Endometrium (tissue), 2 donors: Measurements from ENCODE around the gene FAM120B.

ENCODE experiments used
- FAIRE-seq: peaks from 2 replicates; lab custom pipeline; 2012; peaks lifted over from hg19 to GRCh38; lab: Jason Lieb, UNC
- donor health status: control.
- donor health status: control.

FAM120B gene

DNA sequence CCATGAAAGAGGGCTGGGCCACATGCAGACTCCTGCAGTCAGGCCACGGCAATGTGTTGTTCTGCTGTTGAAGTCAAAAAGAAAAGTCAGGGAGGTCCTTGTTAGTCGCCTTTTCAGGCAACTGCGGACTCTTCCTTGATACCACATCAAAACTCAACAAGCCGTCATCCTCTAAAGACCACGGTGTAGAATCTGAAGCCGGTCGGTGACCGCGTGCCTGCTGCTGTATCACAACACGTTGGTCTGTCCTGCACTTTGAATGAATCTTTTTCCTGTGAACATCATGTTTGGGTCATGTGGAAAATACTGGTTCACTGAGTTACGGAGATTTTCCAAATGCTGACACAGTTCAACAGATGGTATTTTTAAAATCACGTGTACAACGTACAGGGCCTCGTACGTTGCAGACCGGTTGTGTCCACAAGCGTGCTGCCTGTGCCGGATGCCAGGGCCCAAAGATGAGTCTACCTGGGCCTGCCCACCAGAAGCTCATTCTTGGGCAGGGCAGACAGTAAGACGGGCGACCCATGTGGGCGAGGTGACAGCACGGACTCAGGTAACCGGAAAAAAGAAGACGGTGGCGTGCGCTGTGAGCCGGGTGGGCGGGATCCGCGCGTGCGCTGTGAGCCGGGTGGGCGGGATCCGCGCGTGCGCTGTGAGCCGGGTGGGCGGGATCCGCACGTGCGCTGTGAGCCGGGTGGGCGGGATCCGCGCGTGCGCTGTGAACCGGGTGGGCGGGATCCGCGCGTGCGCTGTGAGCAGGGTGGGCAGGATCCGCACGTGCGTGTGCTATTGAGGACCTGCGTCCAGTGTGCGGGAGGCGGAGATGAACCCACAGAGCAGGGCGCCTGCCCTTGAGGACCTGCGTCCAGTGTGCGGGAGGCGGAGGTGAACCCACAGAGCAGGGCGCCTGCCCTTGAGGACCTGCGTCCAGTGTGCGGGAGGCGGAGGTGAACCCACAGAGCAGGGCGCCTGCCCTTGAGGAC, 114.5 kb downstream of the FAM120B start:
- FAIRE-seq = no peak

DNA sequence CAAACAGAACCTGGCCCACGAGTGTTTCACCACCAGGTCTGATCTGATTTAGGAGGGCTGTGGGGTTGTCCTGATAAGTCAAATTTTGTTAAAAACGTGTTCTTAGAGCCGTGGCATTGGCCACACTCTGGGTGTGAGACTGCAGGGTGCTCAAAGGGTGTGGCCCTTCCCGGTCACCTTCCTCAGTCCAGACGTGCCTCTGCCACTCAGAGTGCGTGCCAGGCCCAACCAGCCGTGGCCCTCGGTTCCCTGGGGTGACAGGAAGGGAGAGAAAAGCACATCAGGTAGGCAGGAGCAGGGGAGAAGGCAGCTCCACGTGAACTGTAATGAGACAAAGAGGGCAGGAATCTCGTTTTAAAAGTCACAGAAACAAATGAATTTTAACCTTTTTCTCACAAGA, 115.4 kb downstream of the FAM120B start:
- FAIRE-seq = no peak

DNA sequence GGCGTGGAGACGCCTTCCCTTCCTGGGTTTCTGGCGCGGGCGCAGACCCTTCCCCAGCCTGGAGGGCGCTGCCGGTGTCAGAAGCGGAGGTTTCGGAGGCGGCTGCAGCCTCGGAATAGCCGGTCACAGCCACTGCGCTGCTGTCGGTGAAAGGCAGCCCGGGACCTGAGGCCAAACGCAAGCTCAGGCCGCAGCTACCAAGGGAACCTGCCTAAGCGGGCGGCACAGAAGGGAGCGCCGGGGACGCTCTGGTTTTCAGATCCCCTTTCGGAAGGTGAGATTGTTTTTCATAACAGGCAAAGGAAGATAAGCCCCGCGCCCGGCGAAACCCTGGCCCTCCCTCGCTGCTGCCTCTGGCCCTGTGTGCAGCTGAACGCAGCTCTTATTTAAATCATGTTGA, 116.5 kb downstream of the FAM120B start:
- no peak for FAIRE-seq

DNA sequence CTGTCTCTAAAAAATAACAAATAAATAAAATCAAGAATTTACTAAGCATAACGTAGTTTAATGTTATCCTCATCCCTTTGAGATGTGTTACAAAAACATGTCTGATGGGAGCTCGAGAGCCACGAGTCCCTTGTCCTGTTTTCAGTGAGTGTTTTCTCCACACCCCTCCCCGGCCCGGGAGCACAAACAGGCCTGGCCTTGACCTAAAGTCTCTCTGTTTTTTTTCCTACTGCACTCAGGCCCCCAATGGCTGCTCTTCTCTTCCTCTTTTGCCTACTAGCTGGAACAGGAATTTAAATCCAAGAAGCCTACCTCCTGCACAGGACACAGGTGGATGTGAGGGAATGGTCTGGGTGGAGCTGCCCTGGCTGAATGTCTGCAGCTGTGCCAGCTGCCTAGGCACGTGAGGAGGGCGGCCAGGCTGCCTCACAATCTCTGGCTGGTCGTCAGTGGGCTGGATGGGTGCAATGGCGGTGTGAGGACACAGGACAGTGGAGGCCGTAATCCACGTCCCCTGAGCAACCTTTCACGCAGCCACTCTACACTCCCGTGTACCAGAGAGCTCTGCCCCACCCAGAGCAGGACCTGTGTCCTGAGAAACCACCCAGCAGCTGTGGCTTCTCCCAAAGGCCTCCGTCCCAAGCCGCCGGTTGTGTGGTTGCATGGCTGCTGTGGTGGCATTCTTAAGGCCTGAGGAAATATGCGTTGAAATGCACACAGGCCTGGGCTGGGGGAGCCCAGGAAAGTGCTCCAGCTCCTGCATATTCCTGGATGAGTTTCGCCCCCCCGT, 117.5 kb downstream of the FAM120B start:
- FAIRE-seq = no peak

DNA sequence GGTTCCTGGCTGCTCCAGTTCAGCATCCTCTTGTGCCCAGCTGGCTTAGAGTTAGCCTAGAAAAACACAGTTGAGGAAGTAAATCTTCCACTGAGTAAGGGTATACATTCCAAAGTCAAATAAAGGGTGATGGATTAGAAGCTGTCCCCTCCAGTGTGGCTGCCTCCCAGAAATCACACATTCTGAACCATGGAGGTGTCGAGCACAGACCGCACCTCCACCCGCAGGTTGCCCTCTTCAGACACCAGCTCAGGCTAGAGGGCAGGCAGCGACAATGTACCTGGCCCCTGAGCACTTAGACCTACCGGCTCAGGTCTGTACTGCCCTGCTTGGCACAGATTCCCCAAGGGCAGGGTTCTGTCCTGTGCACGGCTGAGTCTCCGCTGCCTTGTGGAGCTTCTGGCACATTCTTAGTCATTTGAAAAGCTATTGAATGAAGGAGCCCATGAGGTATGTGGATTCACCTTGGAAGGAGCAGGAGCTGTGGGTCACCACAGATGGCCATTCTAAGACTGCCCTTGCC, 118.1 kb downstream of the FAM120B start:
- no peak for FAIRE-seq

DNA sequence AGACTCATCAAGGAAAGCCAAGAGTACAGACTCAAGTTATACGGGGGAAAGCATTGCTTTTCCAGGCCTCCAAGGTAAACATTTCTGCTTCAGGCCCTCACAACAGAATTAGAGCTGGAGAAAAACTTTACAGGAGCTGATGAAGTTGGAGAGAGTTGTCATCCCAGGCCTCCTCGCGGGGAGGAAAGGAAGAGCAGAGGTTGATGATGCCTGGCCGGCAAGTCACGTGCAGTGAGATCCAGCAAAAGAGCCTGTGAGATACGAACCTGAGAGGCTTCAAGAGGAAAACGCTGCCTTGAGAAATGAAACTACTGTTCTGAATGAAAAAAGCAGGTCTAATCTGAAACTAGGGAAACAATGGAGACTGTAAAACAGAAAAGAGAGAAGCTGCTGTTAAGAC, 122.9 kb downstream of the FAM120B start:
- no peak for FAIRE-seq

DNA sequence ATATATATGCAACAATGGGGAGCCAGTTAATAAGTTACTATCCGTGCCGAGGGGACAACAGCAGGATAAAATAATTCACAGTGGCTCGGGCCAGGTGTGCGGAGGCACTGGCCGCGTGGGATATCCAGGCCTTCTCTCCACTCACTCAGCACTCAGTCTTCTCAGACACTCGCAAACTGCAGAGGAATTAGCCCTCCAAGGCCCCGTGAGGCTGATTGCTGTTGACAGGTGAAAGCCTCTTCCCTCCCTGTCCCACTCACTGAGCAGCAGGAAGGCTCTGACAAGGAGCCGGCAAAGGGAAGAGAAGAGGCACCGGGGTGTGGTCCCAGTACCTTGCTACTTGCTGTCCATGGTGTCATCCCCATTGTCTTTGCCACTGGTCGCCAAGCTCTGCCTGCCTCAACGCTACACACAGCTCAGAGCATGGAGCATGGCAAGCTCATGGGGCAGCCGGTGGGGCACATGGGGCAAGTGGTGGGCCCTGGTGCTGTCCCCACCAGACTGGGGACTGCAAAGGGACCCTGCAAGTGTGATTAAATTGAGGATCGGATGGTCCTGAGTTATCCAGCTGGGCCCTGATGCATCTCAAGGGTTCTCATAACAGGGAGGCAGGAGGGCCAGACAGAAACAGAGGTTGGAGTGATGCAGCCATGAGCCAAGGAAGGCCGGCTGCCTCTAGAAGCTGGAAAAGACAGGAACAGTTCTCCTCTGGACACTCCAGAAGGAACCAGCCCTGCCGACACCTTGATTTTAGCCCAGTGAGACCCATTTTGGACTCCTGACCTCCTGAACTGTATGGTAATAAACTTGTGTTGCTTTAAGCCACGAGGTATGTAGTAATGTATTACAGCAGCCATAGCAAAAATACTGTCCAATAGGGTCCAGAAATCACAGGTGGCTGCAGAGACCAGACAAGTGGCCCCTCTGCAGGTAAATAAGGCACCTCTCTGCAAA, 126.9 kb downstream of the FAM120B start:
- no peak for FAIRE-seq

DNA sequence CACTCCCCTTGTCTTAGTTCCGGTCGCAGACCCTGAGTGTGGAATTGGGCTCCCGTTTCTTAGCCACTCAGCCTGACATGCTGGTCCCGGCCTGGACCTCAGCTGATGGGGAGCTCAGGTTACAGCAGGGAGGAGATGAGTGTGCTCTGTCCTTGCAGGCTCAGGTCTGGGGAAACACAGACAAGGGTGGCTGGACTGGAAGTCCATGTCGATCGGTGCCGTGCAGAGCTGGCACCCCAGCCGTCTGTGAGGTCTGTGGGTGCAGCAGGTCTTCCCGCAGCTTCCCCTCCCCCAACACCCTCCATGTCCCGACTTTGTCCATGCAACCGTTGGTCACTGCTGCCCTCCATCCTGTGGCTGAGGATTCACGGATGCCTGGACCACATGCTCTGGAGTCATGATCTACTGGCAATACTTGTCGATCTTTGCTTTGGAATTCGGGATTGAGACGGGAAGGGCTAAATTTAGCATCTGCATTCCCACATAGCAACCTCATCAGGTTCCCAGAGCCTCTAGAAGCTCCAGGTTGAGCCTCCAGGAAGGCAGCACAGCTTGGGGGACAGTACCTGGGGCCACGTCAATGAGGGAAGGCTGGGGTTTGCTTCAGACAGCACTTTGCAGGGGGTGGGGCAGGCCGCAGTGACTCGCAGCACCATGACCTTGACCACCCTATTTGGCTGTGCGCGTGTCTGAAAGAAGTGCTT, 127.7 kb downstream of the FAM120B start:
- no peak for FAIRE-seq

DNA sequence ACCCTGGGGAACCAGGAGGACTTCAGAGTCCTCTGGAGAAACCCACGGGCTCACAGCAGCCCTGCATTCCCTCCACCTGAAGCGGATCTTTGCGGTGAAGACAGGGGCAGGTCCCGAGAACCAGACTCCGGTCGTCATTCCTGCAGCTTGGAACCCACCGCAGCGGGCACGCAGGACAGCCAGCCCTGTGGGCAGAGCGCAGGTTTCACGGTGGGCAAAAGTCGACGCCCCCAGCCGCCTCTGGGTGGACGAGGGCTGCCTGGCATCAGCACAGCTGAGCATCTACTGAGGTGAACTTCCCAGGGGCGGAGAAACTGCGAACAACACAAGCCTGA, 128.2 kb downstream of the FAM120B start:
- FAIRE-seq = no peak

DNA sequence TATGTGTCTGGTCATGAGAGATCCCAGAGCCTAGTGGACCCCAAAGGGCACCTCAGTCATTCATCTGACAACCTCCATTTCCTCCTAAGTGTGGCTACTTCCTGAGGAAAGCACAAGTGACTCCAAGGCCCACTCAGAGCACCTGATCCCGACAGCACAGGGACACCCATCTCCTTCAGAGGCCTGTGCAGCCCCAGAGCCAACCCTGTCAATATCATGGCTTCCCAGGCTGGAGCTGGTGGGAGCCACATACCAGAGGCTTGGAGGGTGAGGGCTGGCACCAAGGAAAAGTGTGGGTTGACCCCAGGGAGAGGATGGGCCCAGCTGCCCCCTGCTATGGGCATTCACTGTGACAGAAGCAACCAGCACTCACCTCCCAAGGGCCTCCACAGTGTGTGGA, 129.2 kb downstream of the FAM120B start:
- no peak for FAIRE-seq

DNA sequence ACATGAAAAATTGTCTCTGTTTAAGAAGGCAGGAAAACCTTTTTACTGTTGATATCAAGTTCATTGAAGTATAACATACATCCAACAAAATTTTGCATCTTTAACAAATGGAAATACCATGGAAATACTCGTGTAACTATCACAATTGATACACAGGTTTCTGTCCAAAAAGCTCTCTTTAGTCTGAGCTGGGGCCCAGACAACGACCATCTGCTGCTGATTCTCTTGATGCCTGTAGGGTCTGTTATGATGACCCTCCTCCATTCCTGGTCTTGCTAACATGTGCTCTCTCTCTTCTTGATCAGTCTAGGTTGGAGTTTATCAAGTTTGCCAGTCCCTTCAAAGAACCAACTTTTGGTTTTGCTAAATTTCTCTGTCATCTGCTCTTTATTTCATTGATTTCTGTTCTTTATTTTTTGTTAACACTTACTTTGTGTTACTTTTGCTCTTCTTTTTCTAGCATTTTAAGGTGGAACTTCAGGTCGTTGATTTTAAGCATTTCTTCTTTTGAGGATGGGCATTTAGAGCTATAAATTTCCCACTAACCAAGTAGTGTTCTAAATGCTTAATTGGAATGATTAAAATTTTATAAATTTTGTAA, 129.8 kb downstream of the FAM120B start:
- FAIRE-seq = no peak

DNA sequence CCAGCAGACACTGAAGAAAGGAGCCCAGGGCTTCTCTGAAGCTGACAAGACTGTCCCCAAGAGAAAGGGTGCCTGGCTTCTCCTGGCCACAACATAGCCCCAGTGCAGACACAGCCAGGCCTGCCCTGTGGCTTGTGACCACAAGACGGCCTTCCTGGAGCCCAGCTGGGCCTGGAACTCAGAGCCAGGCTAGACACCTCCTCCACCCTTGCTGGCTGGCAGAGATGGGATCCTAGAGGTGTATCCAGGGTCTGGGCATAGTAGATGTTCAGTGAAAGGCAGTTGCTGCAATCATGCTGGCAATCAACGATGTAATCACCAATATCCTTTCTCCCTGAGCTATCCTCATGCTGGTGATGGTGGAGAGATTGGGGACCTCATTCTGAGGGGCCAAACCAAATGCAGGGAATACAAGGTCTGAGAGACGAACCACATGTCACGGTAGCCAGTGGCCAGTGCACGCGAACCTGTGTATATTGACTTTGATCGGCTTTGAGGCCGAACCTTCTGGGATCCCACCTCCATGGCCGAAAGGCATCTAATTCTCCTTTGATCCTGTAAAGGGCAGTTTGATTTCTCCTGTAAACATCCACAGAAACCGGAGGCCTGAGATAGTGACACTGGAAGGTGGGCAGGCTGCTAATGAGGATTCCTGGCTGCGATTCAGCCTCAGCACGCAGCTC, 131.3 kb downstream of the FAM120B start:
- FAIRE-seq = no peak

DNA sequence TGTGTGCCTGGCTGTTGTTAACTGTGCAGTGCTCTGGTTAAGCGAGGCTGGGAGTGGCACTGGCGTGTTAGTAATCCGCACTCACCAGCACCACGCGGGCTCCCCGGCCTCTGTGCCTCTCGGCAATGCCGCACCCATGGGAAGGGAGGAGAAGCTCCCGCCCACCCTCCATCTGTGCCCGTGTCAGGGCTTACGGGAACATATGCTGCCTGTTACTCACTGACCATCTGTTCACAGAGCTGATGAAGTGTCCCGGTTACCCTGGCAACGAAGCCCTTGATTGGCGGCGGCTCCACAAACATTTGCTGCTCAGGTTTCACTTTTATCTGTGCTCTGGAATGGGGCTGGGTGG, 131.8 kb downstream of the FAM120B start:
- FAIRE-seq = no peak

DNA sequence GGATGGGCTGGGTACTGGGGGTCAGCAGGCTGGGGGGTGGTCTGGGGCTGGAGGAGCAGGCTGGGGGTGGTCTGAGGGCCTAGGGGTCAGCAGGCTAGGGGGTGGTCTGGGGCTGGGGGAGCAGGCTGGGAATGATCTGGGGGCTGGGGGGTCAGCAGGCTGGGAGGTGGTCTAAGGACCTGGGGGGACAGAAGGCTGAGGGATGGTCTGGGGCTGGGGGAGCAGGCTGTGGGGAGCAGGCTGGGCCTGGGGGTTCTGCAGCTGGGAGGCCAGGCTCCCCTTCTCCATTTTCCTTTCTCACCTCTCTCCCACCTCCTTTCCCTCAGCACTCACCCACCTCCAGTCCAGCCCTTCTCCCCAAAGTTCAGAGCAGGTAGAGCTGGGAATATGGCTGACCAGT, 132.3 kb downstream of the FAM120B start:
- no peak for FAIRE-seq

DNA sequence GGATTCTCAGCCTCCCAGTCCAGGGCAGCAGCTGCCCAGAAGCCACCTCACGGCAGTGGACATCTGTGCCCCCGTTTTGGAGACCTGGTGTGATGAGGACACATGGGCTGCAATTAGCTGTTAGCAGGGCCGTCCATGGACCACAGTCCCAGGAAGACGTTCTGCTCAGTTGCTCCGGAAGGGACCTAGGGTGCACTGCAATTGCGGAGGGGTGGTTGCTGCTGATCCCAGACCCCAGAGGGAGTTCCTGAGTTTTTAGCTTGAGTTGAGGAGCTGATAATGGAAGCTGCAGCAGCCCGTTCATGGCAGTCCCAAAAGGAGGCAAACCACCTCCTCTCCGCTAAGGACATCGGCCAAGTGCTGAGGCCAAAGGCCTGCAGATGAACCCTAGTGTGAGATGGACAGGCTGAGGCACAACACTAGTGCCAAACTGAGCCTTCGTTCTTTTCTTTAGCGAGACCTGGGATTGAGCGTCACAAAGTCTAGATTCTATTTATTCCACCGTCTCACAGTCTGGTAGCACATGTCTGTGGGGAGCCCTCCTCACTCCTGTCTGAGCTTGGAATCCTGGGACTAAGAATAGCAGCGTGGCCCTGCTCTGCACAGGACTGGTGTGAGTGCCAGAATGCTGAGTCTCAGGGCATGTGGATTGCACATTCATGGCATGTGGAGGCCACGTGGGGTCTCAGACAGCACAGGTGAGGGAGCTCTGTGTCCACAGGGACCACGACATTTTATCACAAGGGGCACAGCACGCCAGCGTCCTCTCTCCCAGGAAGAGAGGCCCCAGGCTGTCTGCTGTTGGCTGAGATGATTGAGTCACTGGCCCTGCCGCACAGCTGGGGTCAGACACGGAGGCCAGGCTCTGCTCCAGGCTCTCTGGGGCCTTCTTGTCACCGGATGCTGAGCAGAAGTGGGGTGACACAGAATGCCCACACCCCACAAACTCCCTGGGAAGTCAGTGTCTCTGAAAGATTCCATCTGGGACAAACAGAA, 133.1 kb downstream of the FAM120B start:
- FAIRE-seq = no peak

DNA sequence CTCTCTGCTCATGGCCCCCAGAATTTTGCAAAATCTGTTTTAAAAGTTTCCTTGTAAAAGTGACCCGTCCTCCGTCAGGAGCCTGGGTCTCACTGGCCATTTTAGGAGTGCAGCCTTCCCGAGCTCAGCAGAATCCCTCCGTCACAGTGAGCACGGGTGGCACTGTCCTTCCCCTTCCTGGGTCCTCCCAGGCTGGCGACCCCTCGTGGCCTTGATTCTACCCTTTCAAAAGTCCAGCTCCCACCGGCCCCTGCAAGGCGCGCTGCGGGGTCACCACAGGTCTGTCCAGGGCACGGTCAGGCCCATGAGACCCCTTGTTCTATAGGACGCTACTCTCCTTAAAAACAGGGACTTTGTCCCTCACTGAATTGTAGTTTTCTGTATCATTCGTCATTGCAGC, 133.9 kb downstream of the FAM120B start:
- FAIRE-seq = no peak

DNA sequence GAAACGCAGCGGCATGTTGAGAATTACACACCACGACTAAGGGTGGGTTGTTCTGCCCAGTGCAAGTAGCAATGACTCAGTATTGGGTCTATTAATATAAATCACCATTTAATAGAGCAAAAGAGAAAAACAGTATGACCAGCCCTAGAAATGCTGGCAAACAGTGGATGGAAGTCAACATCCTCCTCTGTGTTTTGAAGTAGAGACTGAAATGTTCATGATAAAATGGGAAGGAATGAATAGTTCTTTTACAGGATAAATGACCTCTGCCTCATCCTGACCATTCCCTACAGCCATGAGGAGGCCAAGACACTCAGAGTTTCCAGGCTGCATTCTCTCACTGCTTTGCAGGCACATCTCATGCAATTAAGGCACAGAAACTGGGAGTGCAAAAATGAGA, 134.8 kb downstream of the FAM120B start:
- FAIRE-seq = no peak

DNA sequence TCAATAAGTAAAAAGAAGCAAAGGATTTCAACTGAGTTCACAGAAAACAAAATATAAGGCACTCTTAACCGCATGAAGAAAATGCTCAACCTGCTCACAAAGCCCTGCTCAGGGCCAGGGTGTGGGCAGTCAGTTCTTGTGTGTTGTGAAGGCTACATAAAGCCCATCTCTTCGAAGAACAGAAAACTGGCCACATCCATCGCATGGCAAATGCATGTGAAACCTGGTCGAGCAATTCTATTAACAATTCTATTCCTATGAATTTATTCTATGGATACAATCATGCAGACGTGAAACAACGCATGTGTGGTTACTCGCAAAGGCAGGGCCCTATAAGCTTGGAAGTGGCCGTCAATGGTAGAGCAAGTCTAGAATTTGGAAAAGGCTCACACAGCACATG, 136.0 kb downstream of the FAM120B start:
- FAIRE-seq = no peak

DNA sequence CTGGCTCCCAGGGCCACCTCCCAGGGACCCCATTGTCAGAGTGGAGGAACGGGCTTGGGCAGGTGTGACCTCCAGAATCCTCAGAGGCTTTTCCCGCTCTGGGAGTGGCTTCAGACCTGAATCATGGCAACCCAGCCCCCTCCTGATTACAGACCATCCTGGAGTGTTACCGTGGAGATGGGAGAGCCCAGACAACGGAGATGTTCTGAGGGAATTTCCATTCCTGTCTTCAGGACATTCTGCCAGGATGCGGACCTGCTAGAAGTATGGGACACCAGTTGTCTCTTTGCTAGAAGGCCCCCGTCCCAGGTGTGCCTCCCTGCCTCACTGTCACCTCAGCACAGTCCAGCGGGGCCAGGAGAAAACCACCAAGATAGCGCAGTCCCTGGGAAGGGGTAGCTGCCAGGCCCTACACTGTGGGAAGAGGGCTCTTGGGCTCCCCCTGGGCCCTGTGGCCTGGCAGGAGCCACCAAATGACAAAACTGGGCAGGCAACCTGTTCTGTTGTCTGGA, 136.6 kb downstream of the FAM120B start:
- no peak for FAIRE-seq
